AG10803 (cell line): ENCODE results near the gene SMURF1.

Source experiments
- DNase-seq: peaks from one replicate; pipeline ENCODE4 v3.0.0; 2010; ENCODE audit warnings: low read depth
- H3K4me3 ChIP-seq: 2 replicates; pipeline ENCODE4 v1.5.1; 2011; ENCODE audit warnings: mild to moderate bottlenecking, low read length, control low read depth
- TF ChIP-seq, protein P1 (sequence below): conservative IDR thresholded peaks from 2 replicates; pipeline ENCODE4 v1.5.1; 2011; ENCODE audit warnings: mild to moderate bottlenecking, low read length, control low read depth, inconsistent platforms

SMURF1 gene

DNA sequence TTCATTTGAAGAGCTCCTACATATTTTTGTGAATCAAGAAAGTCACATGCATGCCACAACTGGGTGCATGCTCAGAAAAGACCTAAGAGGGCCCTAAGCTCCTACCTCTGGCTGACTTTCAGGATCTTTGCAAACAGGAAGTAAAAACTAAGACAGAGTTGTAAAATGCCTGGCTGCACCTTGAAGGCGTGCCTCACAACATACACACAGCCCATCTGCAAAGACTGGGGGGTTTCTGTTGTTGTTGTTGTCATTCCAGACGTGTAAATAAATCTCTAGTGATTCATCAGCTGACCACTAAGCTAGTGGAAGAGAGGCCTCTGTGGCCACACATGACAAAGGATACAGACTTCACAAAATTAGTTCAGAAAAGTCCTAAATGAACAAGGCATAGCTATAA is 31.8 kb downstream of the SMURF1 start:
- no peak for DNase-seq
- TF ChIP-seq, protein P1, sequence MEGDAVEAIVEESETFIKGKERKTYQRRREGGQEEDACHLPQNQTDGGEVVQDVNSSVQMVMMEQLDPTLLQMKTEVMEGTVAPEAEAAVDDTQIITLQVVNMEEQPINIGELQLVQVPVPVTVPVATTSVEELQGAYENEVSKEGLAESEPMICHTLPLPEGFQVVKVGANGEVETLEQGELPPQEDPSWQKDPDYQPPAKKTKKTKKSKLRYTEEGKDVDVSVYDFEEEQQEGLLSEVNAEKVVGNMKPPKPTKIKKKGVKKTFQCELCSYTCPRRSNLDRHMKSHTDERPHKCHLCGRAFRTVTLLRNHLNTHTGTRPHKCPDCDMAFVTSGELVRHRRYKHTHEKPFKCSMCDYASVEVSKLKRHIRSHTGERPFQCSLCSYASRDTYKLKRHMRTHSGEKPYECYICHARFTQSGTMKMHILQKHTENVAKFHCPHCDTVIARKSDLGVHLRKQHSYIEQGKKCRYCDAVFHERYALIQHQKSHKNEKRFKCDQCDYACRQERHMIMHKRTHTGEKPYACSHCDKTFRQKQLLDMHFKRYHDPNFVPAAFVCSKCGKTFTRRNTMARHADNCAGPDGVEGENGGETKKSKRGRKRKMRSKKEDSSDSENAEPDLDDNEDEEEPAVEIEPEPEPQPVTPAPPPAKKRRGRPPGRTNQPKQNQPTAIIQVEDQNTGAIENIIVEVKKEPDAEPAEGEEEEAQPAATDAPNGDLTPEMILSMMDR: no peak
- H3K4me3 ChIP-seq: no peak overlapping the region

DNA sequence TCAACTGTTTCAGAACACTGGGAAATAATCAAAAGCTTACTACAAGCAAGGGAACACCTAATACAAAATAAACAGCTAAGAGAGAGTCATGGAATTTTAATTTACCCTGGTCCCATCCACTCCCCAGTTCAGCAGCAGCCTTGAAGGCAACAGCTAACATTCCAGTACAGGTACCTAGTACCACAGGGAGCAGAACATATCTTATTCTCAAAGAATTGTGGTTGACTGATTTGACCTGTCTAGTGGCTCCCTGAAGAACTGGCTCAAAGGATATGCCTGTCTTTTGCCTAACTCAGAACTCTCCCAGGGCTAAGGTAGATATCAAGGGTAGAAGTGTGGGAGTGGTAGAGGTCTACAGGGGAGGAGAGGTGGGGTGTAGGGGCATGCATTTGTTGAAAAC is 32.3 kb downstream of the SMURF1 start:
- H3K4me3 ChIP-seq: no peak overlapping the region
- DNase-seq: no peak
- TF ChIP-seq, protein P1: no peak

DNA sequence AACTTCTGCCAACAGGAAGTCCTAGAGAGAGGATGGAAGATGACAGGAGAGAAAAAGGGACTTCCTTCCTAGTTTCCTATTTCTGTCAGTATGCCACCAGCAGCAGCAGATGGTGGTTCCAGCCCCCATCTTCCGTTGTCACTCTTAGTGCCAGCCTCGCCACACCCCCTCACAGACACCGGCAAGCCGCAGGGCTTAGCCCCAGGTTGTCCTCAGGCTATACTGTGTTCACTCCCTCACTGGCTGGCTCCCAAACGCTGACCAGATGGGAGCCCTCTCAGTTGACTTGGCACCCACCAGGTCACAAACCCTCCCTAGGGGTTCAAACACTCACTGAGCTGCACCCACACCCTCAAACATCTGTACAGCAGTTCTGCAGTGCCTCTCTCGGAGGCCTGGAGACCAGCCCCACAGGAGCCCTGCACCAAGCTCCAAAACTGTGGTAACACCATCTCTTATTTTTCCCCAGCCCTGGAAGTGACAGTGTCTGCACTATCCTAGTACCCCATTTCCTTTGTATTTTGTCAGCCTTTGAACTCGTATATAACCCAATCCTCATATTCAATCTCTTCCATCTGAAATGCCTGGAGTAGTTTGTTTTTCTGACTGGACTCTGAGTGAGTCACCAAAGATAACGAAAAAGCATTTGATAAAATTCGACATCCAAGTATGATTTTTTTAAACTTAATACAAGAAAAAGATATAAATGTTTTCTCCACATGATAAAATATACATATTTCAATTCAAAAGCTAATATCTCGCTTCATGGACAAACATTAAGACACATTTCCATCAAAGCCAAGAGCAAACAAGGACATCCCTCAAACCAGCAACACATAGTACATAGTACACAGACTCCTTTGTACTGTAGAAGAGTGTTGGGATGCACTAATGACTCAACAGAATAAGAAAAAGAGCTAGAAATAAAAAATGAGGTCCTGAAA is 34.5 kb downstream of the SMURF1 start:
- peak; percentile 32 for DNase-seq
- TF ChIP-seq, protein P1: no peak
- H3K4me3 ChIP-seq: no peak overlapping the region

DNA sequence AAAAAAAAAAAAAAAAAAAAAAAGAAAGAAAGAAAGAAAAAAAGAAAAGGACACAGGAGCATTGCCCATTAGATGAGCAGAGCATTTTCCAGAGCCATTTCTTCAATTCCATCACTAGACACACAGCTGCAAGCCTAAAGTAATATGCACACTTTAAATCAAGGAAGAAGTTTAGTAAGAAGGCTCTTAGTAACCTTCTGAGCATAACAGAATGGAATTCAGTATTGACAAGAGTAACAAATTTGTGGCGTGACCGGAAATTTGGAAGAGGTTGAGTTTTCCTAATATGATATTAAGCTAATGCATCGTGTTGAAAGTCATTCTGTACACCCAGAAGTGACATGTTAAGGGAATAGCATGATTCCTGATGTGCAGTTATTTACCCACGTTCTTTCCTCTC is 35.3 kb downstream of the SMURF1 start:
- H3K4me3 ChIP-seq: no peak overlapping the region
- DNase-seq: peak; percentile 89
- TF ChIP-seq, protein P1: no peak

DNA sequence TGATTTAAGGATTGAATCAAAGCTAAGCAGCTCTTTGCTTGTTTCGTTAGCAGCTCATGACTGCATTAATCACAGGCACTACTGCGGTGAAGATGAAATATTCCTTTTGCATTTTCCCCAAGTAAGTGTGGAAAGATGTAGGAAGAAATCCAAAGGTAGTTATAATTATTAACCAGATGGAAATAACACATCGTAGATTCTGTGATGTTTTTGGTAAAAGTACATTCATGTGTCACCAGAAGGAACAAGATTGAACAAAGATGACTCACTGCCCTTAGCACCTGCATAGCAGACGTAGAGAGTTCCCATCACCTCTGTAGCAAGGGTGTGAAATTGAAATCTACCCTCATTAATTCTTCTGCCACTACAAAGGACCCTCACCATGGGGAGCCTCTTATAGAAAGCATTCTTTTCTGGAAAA is 37.1 kb downstream of the SMURF1 start:
- TF ChIP-seq, protein P1: no peak
- H3K4me3 ChIP-seq: no peak overlapping the region
- peak; percentile 63 for DNase-seq

DNA sequence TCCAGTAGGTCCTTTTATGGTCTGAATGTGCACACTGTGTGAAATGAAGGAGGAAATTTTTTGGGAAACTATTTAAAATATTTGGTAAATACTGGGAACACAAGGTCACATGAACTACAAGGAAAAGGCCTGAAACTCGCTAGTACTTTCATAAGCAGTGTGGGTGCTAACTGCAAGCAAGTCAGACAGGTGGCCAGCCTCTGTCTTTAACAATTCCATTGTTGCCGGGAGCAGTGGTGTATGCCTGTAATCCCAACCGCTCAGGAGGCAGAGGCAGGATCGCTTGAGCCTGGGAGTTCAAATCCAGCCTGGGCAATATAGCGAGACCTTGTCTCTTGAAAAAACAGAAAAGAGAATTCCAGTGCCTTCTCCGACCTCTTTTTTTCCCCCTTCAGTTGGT is 37.5 kb downstream of the SMURF1 start:
- DNase-seq: no peak
- TF ChIP-seq, protein P1: no peak

DNA sequence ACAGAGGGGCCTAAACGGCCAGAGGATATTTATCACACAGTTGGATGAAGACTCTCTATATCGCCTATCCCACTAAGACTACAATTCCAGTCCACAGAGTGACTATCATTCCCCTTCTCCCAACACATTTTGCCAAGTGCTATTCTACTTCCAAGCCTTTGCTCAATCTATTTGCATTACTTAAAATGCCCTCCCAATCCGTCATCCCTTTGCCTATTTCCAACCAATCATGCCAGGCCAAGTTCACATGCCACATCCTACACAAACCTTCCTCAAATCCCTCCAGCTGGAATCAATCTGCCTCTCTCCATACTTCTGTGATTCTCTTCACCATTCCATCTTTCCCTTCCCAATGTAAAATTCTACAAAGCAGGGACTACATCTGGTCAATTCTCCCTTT is 38.2 kb downstream of the SMURF1 start:
- peak; percentile 41 for DNase-seq

More for the DNA sequence above, 37.5 kb downstream of the SMURF1 start:
- H3K4me3 ChIP-seq: no peak overlapping the region

More for the DNA sequence above, 38.2 kb downstream of the SMURF1 start:
- no peak overlapping the region for H3K4me3 ChIP-seq
- TF ChIP-seq, protein P1: no peak
